Measurements from ENCODE around the gene ZBTB34.

The ZBTB34 gene

GRCh38 chr9:126860757-126861466 is 473 bp downstream of the ZBTB34 start:
- no peak for TF ChIP-seq CTCF (conservative IDR thresholded peaks at IDR 0.05; ENCODE audit: low read depth, low read length)
- no peak for DNase-seq (ENCODE audit: low read depth)
- peak overlapping the region; percentile 74 for H3K4me3 ChIP-seq (ENCODE audit: low read length)

- no peak for TF ChIP-seq CTCF (conservative IDR thresholded peaks at IDR 0.05; ENCODE audit: low read depth, low read length)
- H3K4me3 ChIP-seq (ENCODE audit: low read length): peak overlapping the region; percentile 74
- no peak for DNase-seq (ENCODE audit: low read depth)
These were observed 1.3 kb downstream of the ZBTB34 start for GRCh38 chr9:126861707-126862103.

DNA sequence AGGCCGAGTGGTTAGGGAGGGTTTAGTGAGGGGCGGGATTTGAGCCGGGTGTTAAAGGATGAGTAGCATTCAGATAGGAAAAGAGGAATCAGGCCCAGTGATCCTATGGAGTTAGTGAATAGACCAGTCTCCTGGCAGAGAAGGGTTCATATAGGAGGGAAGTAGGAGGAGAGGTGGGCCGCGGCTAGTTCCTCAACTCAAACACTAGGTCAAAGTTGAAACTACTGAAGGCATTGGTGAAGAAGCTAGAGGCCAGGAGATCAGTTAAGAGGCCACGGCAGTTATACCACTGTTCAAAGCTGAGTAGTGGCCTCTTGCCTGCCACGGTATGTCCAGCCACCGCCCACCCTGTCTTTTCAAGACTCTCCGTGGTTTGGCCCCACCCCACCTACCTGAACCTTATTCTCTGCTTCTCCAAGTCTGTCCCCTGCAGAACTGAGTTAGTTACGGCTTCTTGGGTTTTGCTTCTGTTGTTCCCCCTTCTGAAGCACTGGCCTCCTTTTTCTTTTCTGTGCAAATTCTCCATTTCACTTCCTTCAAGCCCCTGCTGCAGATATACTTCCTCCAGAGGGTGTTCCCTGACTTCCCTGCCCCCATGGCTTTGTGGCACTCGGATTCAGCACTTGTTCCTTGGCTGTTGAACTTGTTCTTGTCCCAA is 1.8 kb downstream of the ZBTB34 start:
- no peak for TF ChIP-seq CTCF (conservative IDR thresholded peaks at IDR 0.05; ENCODE audit: low read depth, low read length)
- no peak for DNase-seq (ENCODE audit: low read depth)
- peak overlapping the region; percentile 74 for H3K4me3 ChIP-seq (ENCODE audit: low read length)

DNA sequence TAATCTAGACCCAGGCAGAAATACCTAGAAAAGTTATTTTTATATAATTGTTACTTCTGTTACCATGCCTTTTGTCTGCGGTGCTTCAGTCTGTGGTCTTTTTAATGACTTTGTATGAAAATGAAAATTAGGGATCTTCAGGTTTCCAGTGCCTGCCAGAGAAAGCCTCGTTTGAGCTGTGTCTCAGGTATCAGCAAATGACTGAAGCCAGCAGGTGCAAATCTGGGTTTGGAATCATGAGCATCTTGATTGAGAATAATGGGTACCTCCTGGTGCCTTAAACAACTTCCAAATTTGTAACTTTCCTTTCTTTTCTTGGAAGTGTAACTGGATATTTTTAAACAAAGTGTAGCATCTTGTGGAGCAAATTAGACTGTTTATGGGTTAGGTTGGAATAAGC is 4.3 kb downstream of the ZBTB34 start:
- no peak for DNase-seq (ENCODE audit: low read depth)
- H3K4me3 ChIP-seq (ENCODE audit: low read length): no peak overlapping the region
- no peak for TF ChIP-seq CTCF (conservative IDR thresholded peaks at IDR 0.05; ENCODE audit: low read depth, low read length)

GRCh38 chr9:126869368-126869767 is 8.9 kb downstream of the ZBTB34 start:
- no peak for DNase-seq (ENCODE audit: low read depth)
- TF ChIP-seq CTCF (conservative IDR thresholded peaks at IDR 0.05; ENCODE audit: low read depth, low read length): no peak
- no peak overlapping the region for H3K4me3 ChIP-seq (ENCODE audit: low read length)

- DNase-seq (ENCODE audit: low read depth): no peak
- no peak overlapping the region for H3K4me3 ChIP-seq (ENCODE audit: low read length)
- no peak for TF ChIP-seq CTCF (conservative IDR thresholded peaks at IDR 0.05; ENCODE audit: low read depth, low read length)
These were observed 12.1 kb downstream of the ZBTB34 start for GRCh38 chr9:126872516-126872915.
